ENCODE results near the gene SKA1.
"Not testable (repeated sequence)": the region's sequence is repeated elsewhere in the genome, so short reads cannot be mapped to it uniquely, and the experiment has no call there.

SKA1 gene

GRCh38 chr18:50424877-50425690 is 50.2 kb downstream of the SKA1 start:
- H3K4me3 ChIP-seq (ENCODE audit: low read depth in 1 of 5, low read length in 5 of 5) = peak overlapping the region in 1 of 5 donors; percentile 23

GRCh38 chr18:50427896-50428295 is 53.0 kb downstream of the SKA1 start:
- H3K27ac ChIP-seq (ENCODE audit: low read depth, low read length) = no peak overlapping the region
- H3K36me3 ChIP-seq (ENCODE audit: control insufficient read depth in 5 of 5, insufficient read depth in 5 of 5, low read length in 5 of 5) = no peaks in the 10 kb centered on the region
- peaks cover 0 to 8% (median 0%) of the 10 kb centered on the region in 5 donors for H3K9me3 ChIP-seq (ENCODE audit: control insufficient read depth in 5 of 5, low read length in 5 of 5)
- no peak overlapping the region for H3K9ac ChIP-seq (ENCODE audit: low read length in 5 of 5)
- no peaks in the 10 kb centered on the region for H3K4me1 ChIP-seq (ENCODE audit: control insufficient read depth in 5 of 5, insufficient read depth in 5 of 5, low read length in 5 of 5)
- H3K27me3 ChIP-seq (ENCODE audit: control insufficient read depth in 5 of 5, insufficient read depth in 4 of 5, low read length in 5 of 5) = peaks cover 0 to 2% (median 0%) of the 10 kb centered on the region in 5 donors
- no peak overlapping the region for H3K4me3 ChIP-seq (ENCODE audit: low read depth in 1 of 5, low read length in 5 of 5)

More at GRCh38 chr18:50424877-50425690, 50.2 kb downstream of the SKA1 start:
- Histone ChIP-seq H3K27me3 (ENCODE audit: control insufficient read depth in 5 of 5, insufficient read depth in 4 of 5, low read length in 5 of 5) (peaks cover 0 to 6% (median 0%) of the 10 kb centered on the region in 5 donors), H3K36me3 (ENCODE audit: control insufficient read depth in 5 of 5, insufficient read depth in 5 of 5, low read length in 5 of 5) (no peaks in the 10 kb centered on the region), H3K9ac (ENCODE audit: low read length in 5 of 5) (no peak overlapping the region), H3K9me3 (ENCODE audit: control insufficient read depth in 5 of 5, low read length in 5 of 5) (peaks cover 0 to 8% (median 0%) of the 10 kb centered on the region in 5 donors), H3K4me1 (ENCODE audit: control insufficient read depth in 5 of 5, insufficient read depth in 5 of 5, low read length in 5 of 5) (no peaks in the 10 kb centered on the region), H3K27ac (ENCODE audit: low read depth, low read length) (no peak overlapping the region)

- H3K27ac ChIP-seq (ENCODE audit: low read depth, low read length) = no peak overlapping the region
- no peaks in the 10 kb centered on the region for H3K36me3 ChIP-seq (ENCODE audit: control insufficient read depth in 5 of 5, insufficient read depth in 5 of 5, low read length in 5 of 5)
- H3K4me1 ChIP-seq (ENCODE audit: control insufficient read depth in 5 of 5, insufficient read depth in 5 of 5, low read length in 5 of 5) = no peaks in the 10 kb centered on the region
- H3K9me3 ChIP-seq (ENCODE audit: control insufficient read depth in 5 of 5, low read length in 5 of 5) = peaks cover 0 to 8% (median 0%) of the 10 kb centered on the region in 5 donors
- H3K9ac ChIP-seq (ENCODE audit: low read length in 5 of 5) = no peak overlapping the region
- no peak overlapping the region for H3K4me3 ChIP-seq (ENCODE audit: low read depth in 1 of 5, low read length in 5 of 5)
- peaks cover 0 to 2% (median 0%) of the 10 kb centered on the region in 5 donors for H3K27me3 ChIP-seq (ENCODE audit: control insufficient read depth in 5 of 5, insufficient read depth in 4 of 5, low read length in 5 of 5)
These were observed 53.8 kb downstream of the SKA1 start for GRCh38 chr18:50428531-50429206.

- H3K4me3 ChIP-seq (ENCODE audit: low read depth in 1 of 5, low read length in 5 of 5) = no peak overlapping the region
- no peak overlapping the region for H3K27ac ChIP-seq (ENCODE audit: low read depth, low read length)
- no peaks in the 10 kb centered on the region for H3K36me3 ChIP-seq (ENCODE audit: control insufficient read depth in 5 of 5, insufficient read depth in 5 of 5, low read length in 5 of 5)
- H3K27me3 ChIP-seq (ENCODE audit: control insufficient read depth in 5 of 5, insufficient read depth in 4 of 5, low read length in 5 of 5) = peaks cover 0 to 2% (median 0%) of the 10 kb centered on the region in 5 donors
- H3K4me1 ChIP-seq (ENCODE audit: control insufficient read depth in 5 of 5, insufficient read depth in 5 of 5, low read length in 5 of 5) = no peaks in the 10 kb centered on the region
- H3K9ac ChIP-seq (ENCODE audit: low read length in 5 of 5) = no peak overlapping the region
- peaks cover 0 to 8% (median 0%) of the 10 kb centered on the region in 5 donors for H3K9me3 ChIP-seq (ENCODE audit: control insufficient read depth in 5 of 5, low read length in 5 of 5)
These were observed 54.5 kb downstream of the SKA1 start for GRCh38 chr18:50429207-50429948.

- Histone ChIP-seq H3K36me3 (ENCODE audit: control insufficient read depth in 5 of 5, insufficient read depth in 5 of 5, low read length in 5 of 5) (no peaks in the 10 kb centered on the region), H3K27me3 (ENCODE audit: control insufficient read depth in 5 of 5, insufficient read depth in 4 of 5, low read length in 5 of 5) (peaks cover 0 to 2% (median 0%) of the 10 kb centered on the region in 5 donors), H3K9ac (ENCODE audit: low read length in 5 of 5) (no peak overlapping the region), H3K4me1 (ENCODE audit: control insufficient read depth in 5 of 5, insufficient read depth in 5 of 5, low read length in 5 of 5) (no peaks in the 10 kb centered on the region), H3K9me3 (ENCODE audit: control insufficient read depth in 5 of 5, low read length in 5 of 5) (no peaks in the 10 kb centered on the region), H3K4me3 (ENCODE audit: low read depth in 1 of 5, low read length in 5 of 5) (no peak overlapping the region), H3K27ac (ENCODE audit: low read depth, low read length) (no peak overlapping the region)
These were observed 58.1 kb downstream of the SKA1 start for GRCh38 chr18:50432915-50433314.

- not testable (repeated sequence) for H3K4me1 ChIP-seq (ENCODE audit: control insufficient read depth in 5 of 5, insufficient read depth in 5 of 5, low read length in 5 of 5); H3K9ac ChIP-seq (ENCODE audit: low read length in 5 of 5); H3K4me3 ChIP-seq (ENCODE audit: low read depth in 1 of 5, low read length in 5 of 5); H3K36me3 ChIP-seq (ENCODE audit: control insufficient read depth in 5 of 5, insufficient read depth in 5 of 5, low read length in 5 of 5); H3K27me3 ChIP-seq (ENCODE audit: control insufficient read depth in 5 of 5, insufficient read depth in 4 of 5, low read length in 5 of 5); H3K9me3 ChIP-seq (ENCODE audit: control insufficient read depth in 5 of 5, low read length in 5 of 5); H3K27ac ChIP-seq (ENCODE audit: low read depth, low read length)
These were observed 61.9 kb downstream of the SKA1 start for GRCh38 chr18:50436742-50437141.

GRCh38 chr18:50439460-50440015 is 64.7 kb downstream of the SKA1 start:
- Histone ChIP-seq H3K4me1 (ENCODE audit: control insufficient read depth in 5 of 5, insufficient read depth in 5 of 5, low read length in 5 of 5) (no peaks in the 10 kb centered on the region), H3K4me3 (ENCODE audit: low read depth in 1 of 5, low read length in 5 of 5) (no peak overlapping the region), H3K27ac (ENCODE audit: low read depth, low read length) (no peak overlapping the region), H3K9me3 (ENCODE audit: control insufficient read depth in 5 of 5, low read length in 5 of 5) (peaks cover 0 to 5% (median 2%) of the 10 kb centered on the region in 5 donors), H3K27me3 (ENCODE audit: control insufficient read depth in 5 of 5, insufficient read depth in 4 of 5, low read length in 5 of 5) (no peaks in the 10 kb centered on the region), H3K9ac (ENCODE audit: low read length in 5 of 5) (no peak overlapping the region), H3K36me3 (ENCODE audit: control insufficient read depth in 5 of 5, insufficient read depth in 5 of 5, low read length in 5 of 5) (no peaks in the 10 kb centered on the region)

- H3K27me3 ChIP-seq (ENCODE audit: control insufficient read depth in 5 of 5, insufficient read depth in 4 of 5, low read length in 5 of 5) = no peaks in the 10 kb centered on the region
- no peak overlapping the region for H3K27ac ChIP-seq (ENCODE audit: low read depth, low read length)
- H3K9me3 ChIP-seq (ENCODE audit: control insufficient read depth in 5 of 5, low read length in 5 of 5) = peaks cover 0 to 6% (median 2%) of the 10 kb centered on the region in 5 donors
- H3K4me3 ChIP-seq (ENCODE audit: low read depth in 1 of 5, low read length in 5 of 5) = no peak overlapping the region
- no peak overlapping the region for H3K9ac ChIP-seq (ENCODE audit: low read length in 5 of 5)
- peaks cover 0 to under 1% (median 0%) of the 10 kb centered on the region in 5 donors for H3K4me1 ChIP-seq (ENCODE audit: control insufficient read depth in 5 of 5, insufficient read depth in 5 of 5, low read length in 5 of 5)
- no peaks in the 10 kb centered on the region for H3K36me3 ChIP-seq (ENCODE audit: control insufficient read depth in 5 of 5, insufficient read depth in 5 of 5, low read length in 5 of 5)
These were observed 66.2 kb downstream of the SKA1 start for GRCh38 chr18:50441016-50441415.

GRCh38 chr18:50441501-50441900 is 66.7 kb downstream of the SKA1 start:
- H3K9ac ChIP-seq (ENCODE audit: low read length in 5 of 5) = no peak overlapping the region

More at GRCh38 chr18:50441501-50441900, 66.7 kb downstream of the SKA1 start:
- Histone ChIP-seq H3K9me3 (ENCODE audit: control insufficient read depth in 5 of 5, low read length in 5 of 5) (peaks cover 0 to 6% (median 2%) of the 10 kb centered on the region in 5 donors), H3K36me3 (ENCODE audit: control insufficient read depth in 5 of 5, insufficient read depth in 5 of 5, low read length in 5 of 5) (no peaks in the 10 kb centered on the region), H3K27me3 (ENCODE audit: control insufficient read depth in 5 of 5, insufficient read depth in 4 of 5, low read length in 5 of 5) (no peaks in the 10 kb centered on the region), H3K4me3 (ENCODE audit: low read depth in 1 of 5, low read length in 5 of 5) (no peak overlapping the region), H3K27ac (ENCODE audit: low read depth, low read length) (no peak overlapping the region), H3K4me1 (ENCODE audit: control insufficient read depth in 5 of 5, insufficient read depth in 5 of 5, low read length in 5 of 5) (peaks cover 0 to 2% (median 0%) of the 10 kb centered on the region in 5 donors)

All from subcutaneous abdominal adipose tissue (tissue), 5 donors.